Neural crest cell (in vitro differentiated cells): ENCODE data around the gene NOB1. TPM values are rescaled to one million over a fixed set of nuclear protein-coding genes. Genes with fewer than 3 reads are reported as not detected.

Experiments
- DNase-seq: peaks from one replicate; pipeline ENCODE4 v3.0.0; 2021; ENCODE audit warnings: low read depth, mixed read lengths, low spot score
- H3K27ac Mint-ChIP-seq: one replicate; pipeline ENCODE4 v1.8.0; 2021; ENCODE audit warnings: mild to moderate bottlenecking, mixed read lengths; ENCODE audit not compliant: unreplicated experiment
- H3K27me3 Mint-ChIP-seq: 2 replicates; pipeline ENCODE4 v1.8.0; 2021; ENCODE audit warnings: low read depth, mild to moderate bottlenecking, mixed read lengths
- H3K36me3 Mint-ChIP-seq: 2 replicates; pipeline ENCODE4 v1.8.0; 2021; ENCODE audit warnings: low read depth, mild to moderate bottlenecking, mixed read lengths
- H3K4me1 Mint-ChIP-seq: 2 replicates; pipeline ENCODE4 v1.8.0; 2021; ENCODE audit warnings: mixed read lengths
- H3K4me3 Mint-ChIP-seq: one replicate; pipeline ENCODE4 v1.8.0; 2021; ENCODE audit warnings: mild to moderate bottlenecking, mixed read lengths
- H3K9me3 Mint-ChIP-seq: 2 replicates; pipeline ENCODE4 v1.8.0; 2021; ENCODE audit warnings: mixed read lengths
- CTCF ChIP-seq: fragments of 200-600 bp; sonication (generic); conservative IDR thresholded peaks from 2 replicates; pipeline ENCODE4 v1.5.0; 2021; ENCODE audit warnings: antibody characterized with exemption, mild to moderate bottlenecking
- long read RNA-seq: library from polyadenylated mRNA; unstranded; transcript quantifications from one replicate; pipeline ENCODE4 v2.0.0, GENCODE V29; 2020
- total RNA-seq: library from RNA; stranded (reverse); gene quantifications from 2 replicates; pipeline ENCODE4 v1.2.1, GENCODE V29; 2021

NOB1 gene
- total RNA-seq: 60.1 and 62.3 TPM in 2 replicates
- long read RNA-seq, transcript NOB1-201 (9 exons, 1,734 nt): major isoform, 155 of 167 reads
- long read RNA-seq, partial matches to known transcripts: 7 of 167 reads
- long read RNA-seq, other reads (novel, unspliced or antisense): 5 of 167 reads

GRCh38 chr16:69754469-69755310 lies at the start of gene NOB1:
Gene NOB1 (minus strand): TSS chr16:69754926. CDS start chr16:69754910, 16 bp downstream.
- Mint-ChIP-seq H3K4me1 (peaks cover 19% of the 10 kb centered on the region), H3K9me3 (no peaks in the 10 kb centered on the region), H3K27me3 (peaks cover 22% of the 10 kb centered on the region), H3K36me3 (peaks cover 6% of the 10 kb centered on the region), H3K27ac (peak within 1 kb of the TSS; percentile 99), H3K4me3 (peak within 1 kb of the TSS; percentile 100)
- TF ChIP-seq CTCF: peak; percentile 97
- peak; percentile 96 for DNase-seq

GRCh38 chr16:69804297-69804696 lies 49.6 kb upstream of the NOB1 start:
- no peak for DNase-seq
- H3K27me3 Mint-ChIP-seq: no peaks in the 10 kb centered on the region
- H3K36me3 Mint-ChIP-seq: no peaks in the 10 kb centered on the region
- H3K4me1 Mint-ChIP-seq: peaks cover 11% of the 10 kb centered on the region
- no peak for TF ChIP-seq CTCF
- H3K4me3 Mint-ChIP-seq: no peak overlapping the region
- H3K9me3 Mint-ChIP-seq: no peaks in the 10 kb centered on the region
- no peak overlapping the region for H3K27ac Mint-ChIP-seq

- Mint-ChIP-seq H3K4me1 (peaks cover 26% of the 10 kb centered on the region), H3K9me3 (no peaks in the 10 kb centered on the region), H3K4me3 (peak overlapping the region; percentile 23), H3K27ac (peak overlapping the region; percentile 36), H3K36me3 (no peaks in the 10 kb centered on the region), H3K27me3 (no peaks in the 10 kb centered on the region)
- DNase-seq: no peak
- TF ChIP-seq CTCF: no peak
Measured at GRCh38 chr16:69799611-69800031, 44.9 kb upstream of the NOB1 start.

- no peak for DNase-seq
- TF ChIP-seq CTCF: peak; percentile 46
- Mint-ChIP-seq H3K27me3 (no peaks in the 10 kb centered on the region), H3K4me3 (no peak overlapping the region), H3K9me3 (no peaks in the 10 kb centered on the region), H3K27ac (no peak overlapping the region), H3K36me3 (no peaks in the 10 kb centered on the region), H3K4me1 (peaks cover 26% of the 10 kb centered on the region)
Measured at GRCh38 chr16:69798466-69798865, 43.7 kb upstream of the NOB1 start.

GRCh38 chr16:69796285-69797118 lies 41.8 kb upstream of the NOB1 start:
- H3K4me1 Mint-ChIP-seq: peaks cover 26% of the 10 kb centered on the region
- H3K9me3 Mint-ChIP-seq: no peaks in the 10 kb centered on the region
- peak; percentile 40 for DNase-seq
- peak; percentile 91 for TF ChIP-seq CTCF
- H3K27me3 Mint-ChIP-seq: no peaks in the 10 kb centered on the region
- no peaks in the 10 kb centered on the region for H3K36me3 Mint-ChIP-seq
- H3K27ac Mint-ChIP-seq: no peak overlapping the region
- H3K4me3 Mint-ChIP-seq: no peak overlapping the region
